SK-N-DZ (cell line): ENCODE measurements around the gene RNF169.
"Not testable (repeated sequence)": the region's sequence is repeated elsewhere in the genome, so short reads cannot be mapped to it uniquely, and the experiment has no call there.

Experiments
- DNase-seq: peaks from one replicate; pipeline ENCODE4 v3.0.0-alpha.2; 2015; ENCODE audit warnings: low spot score

The RNF169 gene

DNA sequence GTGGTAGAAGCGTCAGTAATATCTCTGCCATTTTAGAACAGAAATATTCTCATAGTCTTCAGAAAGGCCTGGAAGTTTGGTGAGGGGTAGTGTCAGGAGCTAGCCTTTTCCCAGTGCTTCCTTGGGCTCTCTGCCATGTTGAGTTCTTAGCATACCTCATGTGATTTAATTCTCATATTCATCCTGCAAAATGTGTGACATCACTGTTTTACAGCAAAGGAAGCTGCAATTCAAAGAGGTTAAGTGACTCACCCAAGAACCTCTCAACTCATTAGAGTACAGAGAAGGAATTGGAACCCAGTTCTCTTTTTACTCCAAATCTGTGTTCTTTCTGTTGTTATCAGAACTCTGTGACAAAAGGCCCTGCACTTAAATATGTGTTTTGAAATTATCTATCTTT lies 72.1 kb downstream of the RNF169 start:
- DNase-seq: no peak

DNA sequence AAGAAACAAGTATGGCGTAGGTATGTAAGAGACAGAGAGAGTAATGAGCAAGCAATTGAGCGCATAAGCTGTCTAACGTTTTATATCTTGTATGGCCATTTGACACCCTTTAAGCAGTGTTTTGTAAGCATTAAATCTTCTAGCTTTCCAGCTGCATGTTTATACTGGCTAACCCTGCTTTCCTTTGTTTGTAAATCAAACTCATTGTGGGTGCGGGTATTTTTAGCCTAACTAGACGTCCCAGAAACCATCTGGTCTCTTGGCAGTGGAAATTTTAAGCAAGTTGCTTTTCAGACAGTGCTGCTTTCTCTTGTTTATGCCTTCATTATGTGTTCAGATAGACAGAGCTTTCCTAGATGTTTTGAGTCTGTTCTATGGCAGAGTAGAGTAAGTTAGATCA lies 73.5 kb downstream of the RNF169 start:
- no peak for DNase-seq

DNA sequence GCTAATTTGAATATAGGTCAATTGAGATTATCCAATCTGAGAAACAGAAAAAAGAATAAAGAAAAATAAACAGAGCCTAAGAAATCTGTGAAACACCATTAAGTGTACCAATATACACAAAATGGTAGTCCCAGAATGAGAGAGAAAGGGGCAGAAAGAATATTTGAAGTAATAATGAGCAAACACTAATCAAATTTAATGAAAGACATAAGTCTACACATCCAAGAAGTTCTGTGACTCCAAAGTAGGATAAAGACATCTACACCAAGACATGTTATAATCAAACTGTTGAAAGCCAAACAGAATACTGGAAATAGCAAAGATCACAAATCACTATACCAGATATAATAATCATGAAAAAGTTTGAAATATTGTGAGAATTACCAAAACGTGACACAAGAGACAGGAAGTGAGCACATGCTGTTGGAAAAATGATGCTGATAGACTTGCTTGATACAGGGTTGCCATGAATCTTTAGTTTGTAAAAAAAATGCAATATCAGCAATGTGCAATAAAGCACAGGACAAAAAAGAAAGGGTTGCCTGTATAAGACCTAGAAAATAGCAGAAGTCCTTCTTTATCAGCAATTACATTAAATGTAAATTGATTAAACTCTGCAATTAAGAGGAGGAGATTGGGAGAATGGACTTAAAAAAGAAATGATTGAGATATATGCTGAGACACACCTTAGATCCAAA lies 75.8 kb downstream of the RNF169 start:
- no peak for DNase-seq

DNA sequence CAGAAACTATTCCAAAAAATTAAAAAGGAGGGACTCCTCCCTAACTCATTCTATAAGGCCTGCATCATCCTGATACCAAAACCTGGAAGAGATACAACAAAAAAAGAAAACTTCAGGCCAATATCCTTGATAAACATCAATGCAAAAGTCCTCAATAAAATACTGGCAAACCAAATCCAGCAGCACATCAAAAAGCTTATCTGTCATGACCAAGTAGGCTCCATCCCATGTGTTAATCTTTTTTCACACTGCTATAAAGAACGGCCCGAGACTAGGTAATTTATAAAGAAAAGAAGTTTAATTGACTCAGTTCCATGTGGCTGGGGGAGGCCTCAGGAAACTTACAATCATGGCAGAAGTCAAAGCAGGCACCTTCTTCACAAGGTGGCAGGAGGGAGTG lies 76.9 kb downstream of the RNF169 start:
- DNase-seq: not testable (repeated sequence)

DNA sequence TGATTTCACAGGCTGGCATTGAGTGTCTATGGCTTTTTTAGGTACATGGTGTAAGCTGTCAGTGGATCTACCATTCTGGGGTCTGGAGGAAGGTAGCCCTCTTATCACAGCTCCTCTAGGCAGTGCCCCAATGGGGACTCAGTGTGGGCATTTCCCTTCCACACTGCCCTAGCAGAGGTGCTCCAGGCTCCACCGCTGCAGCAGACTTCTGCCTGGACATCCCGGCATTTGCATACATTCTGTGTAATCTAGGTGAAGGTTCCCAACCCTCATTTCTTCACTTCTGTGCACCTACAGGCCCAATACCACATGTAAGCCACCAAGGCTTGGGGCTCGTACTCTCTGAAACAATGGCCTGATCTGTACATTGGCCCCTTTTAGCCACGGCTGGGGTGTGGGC lies 78.3 kb downstream of the RNF169 start:
- no peak for DNase-seq

DNA sequence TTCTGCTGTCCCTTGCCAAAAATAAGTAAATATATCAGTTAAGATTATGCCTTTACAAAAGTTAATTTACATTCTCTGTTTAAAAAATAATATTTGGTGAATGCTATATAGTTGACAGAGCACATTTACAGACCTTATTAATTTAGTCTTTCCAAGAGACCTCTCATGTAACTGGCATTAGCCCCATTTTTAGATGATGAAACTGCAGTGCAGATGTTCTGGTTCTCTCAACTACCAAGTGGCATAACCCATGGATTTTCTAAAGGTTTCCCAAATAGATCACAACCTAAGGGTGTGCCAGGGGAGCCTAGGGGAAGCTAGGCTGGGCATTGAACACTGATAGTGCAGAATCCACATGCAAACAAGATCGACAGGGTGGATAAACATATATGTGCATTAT lies 88.5 kb downstream of the RNF169 start:
- no peak for DNase-seq

DNA sequence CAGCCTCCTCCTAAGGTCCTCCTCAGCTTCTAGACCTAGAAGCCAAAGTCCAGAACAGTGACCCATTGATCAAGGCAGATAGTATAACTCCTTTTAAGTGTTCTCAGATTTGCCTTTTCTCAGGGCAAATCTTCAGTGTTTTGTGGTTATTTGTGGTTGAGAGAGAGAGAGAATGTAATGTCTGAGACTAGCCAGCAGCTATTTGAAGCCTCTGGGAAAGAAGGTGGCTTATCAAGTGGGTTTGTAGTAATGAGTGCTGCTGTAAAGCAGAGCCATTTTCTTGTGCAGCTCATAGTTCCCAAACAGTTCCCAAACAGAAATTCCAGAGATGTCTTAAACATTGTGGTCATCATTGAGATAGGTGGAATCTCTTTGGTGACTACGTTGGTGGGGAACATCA lies 89.5 kb downstream of the RNF169 start:
- DNase-seq: no peak

DNA sequence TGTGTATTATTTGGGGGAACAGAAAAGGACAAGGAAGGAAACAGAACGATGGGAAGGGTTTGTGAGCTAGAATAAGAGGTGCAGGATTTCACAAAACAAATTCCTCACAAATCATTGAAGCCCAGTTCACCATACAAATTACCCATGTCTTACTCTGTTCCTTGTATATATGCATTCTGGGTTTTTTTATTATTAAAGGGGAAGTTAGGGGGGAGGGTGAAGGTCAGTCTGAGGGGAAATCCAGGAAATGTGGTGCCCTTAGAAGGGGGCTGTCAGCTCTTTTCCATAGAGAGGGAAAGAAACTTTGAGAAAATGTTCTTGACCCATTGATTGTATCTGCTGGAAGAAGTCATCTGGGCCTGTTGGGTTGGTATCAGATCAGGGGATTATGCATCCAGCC lies 90.8 kb downstream of the RNF169 start:
- DNase-seq: no peak

DNA sequence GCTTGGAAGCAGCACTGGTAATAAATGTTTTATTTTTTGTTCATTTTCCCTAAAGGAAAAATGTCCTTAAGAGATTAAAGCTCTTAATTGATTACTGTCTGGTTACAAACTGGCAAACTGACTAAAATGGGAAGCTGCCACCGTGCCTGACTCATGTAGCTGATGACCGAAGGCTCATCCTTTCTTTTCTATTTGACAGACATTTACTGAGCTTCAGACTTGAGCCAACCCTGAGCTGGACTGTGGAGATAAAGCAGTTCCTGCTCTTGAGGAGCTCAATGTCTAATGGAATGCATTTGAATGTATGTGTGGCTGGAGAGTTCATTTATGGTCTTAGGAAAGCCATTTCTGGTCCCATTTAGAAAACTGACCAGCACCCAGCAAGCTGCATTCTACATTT lies 91.3 kb downstream of the RNF169 start:
- no peak for DNase-seq

DNA sequence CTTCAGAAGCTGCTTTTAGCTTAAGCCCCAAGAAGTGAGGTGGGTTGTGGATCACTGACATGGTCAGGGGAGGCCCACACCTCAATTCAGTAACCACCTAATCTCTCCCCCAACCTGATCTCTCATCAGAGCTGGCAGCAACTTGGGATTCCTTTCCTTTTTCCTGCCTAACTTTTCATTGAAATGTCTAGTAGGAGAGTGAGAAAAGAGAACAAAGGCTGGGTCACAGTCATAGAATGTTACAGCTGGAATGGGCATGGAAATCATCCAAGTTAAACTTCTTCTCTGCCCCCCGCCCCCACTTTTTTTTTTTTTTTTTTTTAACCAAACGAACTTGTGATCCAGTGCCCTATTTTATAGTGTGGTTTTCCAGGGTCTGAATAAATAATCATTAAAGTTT lies 91.8 kb downstream of the RNF169 start:
- no peak for DNase-seq

DNA sequence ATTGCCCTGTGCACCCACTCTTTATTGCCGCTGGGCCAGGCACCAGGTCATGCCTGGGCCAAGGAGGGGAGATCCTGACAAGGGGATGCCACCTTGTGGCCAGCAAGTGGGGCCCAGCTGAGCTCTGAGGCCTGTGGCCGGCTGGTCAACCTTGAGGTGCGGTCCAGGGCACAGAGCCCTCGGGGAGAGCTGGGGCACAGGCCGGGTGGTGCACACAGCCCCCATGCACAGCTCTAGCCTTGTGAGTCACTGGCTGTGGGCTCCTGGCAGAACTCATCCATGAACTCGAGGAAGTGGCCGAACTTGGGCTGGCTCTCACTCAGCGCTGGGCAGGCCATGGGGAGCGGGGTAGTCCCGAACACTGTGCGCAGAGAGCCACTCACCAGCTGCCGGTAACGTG lies 94.3 kb downstream of the RNF169 start:
- no peak for DNase-seq

DNA sequence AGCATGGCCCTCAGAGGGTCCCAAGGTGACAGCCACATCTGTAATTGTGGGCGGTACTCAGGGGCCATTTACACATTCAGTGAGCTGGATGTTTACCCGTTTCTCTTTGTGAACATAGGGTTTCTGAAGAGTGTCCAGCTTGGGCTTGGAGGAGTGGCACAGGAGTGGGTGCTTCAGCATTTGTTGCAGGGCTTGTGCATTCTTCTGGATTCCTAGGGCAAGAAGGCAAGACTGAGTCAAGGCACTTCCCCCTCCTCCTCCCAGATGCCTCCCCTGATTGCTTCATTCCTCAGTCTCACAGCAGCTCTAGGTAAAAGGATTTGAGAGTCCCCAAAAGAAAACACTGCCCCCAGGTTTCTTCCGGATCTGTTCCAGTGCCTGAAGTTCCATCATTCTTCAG lies 95.4 kb downstream of the RNF169 start:
- DNase-seq: no peak

DNA sequence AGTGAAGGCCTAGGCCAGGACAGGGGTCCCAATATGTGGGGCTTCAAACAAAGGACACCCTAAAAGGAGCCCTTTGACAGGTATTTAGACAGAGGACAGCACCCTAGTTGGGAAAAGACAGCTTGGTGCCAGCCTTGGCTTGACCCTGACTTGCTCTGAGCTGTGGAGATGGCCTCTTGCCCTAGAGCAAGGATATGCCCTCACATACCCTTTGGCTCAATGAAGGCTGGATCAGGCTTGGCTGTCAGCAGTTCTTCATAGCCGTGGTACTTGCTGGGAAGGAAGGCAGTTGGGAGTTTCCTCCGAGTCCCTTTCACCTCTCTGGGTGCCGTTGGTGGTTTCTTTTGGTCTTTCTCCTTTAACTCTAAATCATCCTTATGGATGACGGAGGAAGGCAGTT lies 96.2 kb downstream of the RNF169 start:
- no peak for DNase-seq

DNA sequence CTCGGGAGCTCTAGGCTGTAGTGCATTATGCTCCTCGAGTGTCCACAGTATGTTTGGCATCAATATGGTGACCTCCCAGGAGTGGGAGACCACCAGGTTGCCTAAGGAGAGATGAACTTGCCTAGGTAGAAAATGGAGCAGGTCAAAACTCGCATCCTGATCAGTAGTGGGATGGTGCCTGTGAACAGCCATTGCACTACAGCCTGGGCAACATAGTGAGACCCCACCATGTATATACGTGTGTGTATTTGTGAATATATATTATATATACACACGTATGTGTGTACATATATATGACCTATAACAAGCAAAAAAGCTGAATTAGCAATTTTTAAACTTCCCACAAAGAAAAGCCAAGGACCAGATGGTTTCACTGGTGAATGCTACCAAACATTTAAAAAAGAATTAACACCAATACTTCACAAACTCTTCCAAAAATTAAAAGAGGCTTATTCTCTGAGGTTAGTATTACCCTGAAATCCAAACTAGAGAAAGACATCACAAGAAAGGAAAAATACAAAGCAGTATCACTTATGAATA lies 97.4 kb downstream of the RNF169 start:
- no peak for DNase-seq

DNA sequence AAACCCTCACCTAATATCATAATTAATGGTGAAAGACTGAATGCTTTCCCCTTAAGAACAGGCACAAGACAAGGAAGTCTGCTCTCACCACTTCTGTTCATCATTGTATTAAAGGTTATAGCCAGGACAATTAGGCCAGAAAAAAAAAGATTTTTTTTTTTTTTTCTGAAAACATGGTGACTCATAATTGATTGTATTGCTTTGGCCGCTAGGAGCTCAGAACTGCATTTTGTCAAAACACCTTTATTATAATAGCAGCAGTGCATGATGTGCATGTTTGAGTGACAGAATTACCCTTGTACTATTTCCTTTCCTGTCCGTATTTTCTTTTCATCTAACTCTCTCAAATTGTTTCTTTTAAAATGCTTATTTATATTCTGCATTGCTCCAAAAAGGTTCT lies 98.1 kb downstream of the RNF169 start:
- DNase-seq: no peak

DNA sequence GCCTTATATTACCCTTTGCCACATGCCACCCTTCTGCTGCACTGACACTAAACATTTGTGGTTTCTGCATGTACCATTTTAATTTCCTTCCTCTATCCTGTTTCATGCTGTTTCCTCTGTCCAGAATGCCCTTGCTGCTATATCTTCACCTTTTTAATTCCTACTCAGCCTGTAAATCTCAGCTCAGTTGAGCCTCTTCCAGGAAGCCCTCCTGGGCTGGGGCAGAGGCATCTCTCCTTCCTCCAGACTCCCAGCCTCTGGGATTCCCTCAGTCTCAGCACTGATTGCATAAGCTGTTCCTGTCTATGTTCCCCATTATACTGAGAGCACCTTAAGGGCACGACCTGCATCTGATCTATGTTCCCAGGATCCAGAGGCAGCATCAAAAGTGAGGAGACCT lies 98.7 kb downstream of the RNF169 start:
- no peak for DNase-seq

DNA sequence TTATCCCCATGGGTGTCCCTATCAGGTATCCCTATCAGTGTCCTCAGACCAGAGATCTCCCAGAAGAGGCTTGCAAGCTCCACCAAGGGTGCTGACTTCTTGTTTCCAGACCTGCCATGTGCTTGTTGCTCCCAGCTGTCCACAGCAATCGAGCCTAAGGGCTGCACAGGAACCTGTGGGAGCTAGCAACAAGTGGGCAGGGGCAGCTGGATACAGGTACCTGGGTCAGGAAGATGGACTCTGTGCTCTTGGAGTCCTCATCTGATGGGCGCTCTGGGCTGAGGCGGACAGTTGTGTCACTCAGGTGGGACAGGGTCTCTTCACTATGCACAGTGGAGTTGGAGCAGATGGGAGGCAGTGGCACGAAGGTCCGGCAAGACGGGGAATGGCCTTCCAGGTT lies 99.2 kb downstream of the RNF169 start:
- no peak for DNase-seq

DNA sequence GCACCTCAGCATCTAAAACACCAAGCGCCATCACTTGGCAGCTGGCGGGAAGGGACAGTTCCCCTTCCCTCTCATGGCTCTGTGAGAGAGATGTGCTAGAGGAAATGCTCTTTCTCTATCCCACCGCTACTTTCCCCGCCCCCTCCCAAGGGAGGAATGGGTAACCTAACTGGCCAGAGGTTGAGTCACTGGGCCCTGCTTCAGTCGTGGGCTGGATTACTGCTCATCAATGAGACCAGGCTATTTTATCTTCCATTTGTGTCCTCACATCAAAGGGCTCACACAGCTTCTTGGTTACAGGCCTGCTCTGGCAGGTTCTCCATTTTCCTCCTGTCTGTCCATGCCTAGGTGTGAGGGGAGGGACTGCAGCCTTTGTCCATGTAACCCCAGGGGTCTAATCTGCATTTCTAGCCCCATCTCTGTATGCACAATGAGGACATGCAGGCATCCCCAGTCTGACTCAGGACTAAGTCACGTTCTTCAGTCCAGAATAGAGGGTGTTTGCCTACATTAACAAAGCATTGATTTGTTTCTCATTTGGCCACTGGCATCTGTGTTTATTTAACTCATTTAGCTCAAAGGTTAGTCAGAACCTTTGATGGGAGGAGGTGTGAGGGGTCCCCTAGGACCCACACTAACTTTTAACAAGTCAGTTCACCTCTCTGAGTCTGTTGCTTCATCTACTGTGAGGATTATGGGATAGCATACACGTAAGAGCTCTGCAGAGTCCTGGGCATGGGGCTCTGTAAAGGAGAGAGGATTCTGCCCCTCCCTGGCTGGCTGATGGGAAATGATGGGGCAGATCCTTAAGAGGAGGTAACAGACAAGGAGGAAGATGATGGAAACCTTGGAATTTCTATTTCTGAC lies 101.1 kb downstream of the RNF169 start:
- no peak for DNase-seq

DNA sequence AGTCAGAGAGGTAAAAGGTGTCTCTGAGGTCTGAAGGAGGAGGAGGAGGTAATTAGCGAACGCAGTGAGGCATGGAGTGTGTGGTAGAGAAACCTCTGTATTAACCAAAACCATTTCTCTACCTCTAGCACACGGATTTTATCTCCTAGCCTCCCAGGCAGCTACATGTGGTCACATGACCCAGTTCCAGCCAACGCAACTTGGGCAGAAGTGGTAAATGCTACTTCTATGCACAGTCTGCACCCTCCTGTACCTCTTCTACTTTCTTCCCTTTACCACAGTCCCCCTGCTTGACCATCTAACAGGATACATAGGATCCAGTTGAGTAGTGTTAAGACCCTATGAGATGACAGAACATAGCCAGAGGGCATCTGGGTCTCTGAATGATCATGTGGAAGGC lies 104.6 kb downstream of the RNF169 start:
- DNase-seq: no peak

DNA sequence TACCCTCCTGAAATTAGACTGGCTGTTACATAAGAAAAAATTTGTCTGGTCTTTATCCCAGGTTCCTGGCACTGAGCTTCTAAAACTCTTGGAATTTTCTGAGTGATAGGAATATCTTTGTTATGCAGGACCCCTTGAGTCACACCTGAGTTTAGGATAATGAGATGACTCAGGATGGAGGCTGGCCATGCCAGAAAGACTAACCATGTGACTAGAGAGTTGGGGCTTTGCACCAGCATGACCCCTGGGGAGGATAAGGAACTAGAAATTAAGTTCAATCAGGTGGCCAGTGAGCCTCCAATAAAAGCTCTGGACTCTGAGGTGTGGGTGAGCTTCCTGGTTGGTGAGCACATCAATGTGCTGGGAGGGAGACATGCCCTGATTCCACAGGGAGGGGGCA lies 112.1 kb downstream of the RNF169 start:
- no peak for DNase-seq

DNA sequence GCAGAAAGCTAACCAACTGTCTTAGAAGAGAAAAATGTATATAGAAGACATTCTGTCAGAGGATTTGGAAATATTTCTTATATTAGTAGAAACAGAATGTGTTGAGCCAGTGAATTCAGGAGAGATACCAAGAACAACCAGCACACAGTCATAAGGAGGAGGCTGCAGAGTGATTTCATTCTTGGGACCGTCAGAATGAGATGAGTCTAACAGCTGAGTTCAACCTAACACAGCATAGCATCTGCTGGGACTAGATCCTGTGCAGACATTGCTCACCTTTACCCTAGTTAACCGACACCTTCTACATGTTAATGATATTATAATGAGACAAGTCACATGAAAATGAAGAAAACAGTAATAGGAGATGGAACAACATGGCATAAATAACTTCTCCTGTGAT lies 114.8 kb downstream of the RNF169 start:
- no peak for DNase-seq

DNA sequence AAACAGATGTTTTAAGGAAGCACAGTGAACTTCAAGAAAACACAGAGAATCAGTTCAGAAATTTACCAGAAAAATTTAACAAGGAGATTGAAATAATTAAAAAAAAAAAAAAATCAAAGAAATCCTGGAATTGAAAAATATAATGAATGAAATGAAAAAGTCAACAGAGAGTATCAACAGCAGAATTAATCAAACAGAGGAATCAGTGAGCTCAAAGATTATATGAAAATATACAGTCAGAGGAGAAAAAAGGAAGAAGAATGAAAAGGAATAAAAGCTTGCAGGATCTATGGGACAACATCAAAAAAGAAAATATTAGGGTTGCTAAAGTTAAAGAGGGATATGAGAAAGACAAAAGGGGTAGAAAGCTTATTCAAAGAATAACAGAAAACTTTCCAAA lies 117.9 kb downstream of the RNF169 start:
- DNase-seq: no peak

DNA sequence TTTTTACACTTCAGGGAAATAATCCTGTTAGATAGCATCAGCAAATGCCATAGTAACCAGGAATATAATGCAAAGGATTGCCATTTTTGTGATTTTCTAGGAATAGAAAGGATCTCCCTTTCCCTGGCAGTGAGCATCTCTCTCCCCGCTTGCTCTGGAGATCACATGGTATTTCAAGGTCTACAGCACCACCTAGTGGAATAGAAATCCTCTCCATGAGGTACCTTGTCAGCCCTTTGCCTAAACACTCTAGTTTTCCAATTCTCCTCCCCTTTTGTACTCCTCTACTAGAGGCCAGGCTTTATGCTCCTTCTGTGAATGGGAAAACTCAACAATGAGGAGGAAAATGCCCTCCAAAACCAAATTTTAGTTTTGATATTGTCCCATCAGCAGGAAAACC lies 121.8 kb downstream of the RNF169 start:
- peak; percentile 22 for DNase-seq
